GM19467 (cell line): ENCODE data around the gene SARNP.

ENCODE experiments used
- ATAC-seq: cut with Tn5 transposase; IDR thresholded peaks from one replicate; pipeline ENCODE4 v1.9.1; 2021; ENCODE audit warnings: mild to moderate bottlenecking, moderate library complexity; ENCODE audit not compliant: unreplicated experiment

The SARNP gene

DNA sequence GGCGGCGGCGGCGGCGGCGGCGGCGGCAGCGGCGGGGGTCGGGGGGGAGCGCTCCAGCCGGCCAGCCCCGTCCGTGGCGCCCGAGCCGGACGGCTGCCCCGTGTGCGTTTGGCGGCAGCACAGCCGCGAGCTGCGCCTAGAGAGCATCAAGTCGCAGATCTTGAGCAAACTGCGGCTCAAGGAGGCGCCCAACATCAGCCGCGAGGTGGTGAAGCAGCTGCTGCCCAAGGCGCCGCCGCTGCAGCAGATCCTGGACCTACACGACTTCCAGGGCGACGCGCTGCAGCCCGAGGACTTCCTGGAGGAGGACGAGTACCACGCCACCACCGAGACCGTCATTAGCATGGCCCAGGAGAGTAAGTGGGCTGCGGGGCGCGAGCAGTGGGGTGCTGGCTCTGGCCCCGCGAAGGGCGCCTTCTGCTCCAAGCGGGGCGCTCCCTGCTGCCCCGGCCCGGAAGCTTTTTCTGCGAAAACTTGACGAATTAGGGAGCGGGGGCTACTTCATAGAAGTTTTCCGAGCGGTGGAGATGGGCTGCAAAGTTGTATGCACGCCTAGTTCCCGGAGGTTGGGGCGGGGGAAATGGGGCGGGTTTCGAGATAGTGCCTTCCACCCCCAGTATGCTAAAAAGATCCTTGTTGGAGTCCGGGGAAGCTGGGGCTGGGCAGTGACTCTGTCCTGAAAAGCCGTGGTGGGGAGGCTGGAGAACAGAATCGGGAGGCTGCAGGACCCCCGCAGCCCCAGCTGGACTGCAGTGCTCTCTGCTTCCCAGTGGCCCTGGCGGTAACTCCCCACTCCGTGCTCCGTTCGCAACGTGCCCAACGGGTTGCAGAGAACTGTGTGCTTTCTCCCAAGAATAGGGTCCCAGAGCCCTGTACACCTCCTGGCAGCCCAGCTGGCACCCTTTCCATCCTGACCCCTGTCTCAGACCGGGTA, 73.9 kb downstream of the SARNP start:
- ATAC-seq: peak; percentile 45

DNA sequence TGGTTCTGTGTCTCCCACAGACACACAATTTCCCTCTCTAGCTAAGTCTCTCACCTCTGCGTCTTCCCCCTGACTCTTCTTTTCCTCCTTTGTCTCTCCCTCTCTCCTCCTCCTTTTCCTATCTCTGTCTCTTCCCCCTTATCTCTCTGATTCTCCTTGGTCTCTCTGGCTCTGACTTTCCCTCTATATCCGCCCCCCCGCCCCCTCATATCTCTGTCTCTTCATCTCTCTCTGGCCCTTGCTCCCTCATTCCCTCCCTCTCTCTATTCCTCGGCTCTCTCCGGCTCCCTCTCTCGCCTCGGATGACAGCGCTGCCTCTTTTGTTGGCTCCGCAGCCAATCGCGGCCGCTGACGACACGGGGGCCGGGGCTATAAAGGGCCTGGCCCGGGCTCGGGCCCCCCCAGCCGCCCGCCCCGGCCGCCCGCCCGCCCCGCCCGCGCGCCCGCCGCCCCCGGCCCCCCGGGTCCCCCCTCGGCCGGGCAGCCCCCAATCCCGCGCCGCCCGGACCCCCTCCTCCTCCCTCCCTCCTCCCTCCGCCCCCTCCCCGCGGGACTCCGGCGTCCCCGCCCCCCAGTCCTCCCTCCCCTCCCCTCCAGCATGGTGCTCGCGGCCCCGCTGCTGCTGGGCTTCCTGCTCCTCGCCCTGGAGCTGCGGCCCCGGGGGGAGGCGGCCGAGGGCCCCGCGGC, 74.7 kb downstream of the SARNP start, which contains the start of gene GDF11:
Gene GDF11, plus strand, starts transcription at position 404 of the 687 bp plus-strand sequence. Its CDS starts 195 bp downstream, at position 599.
- peak; percentile 19 for ATAC-seq

DNA sequence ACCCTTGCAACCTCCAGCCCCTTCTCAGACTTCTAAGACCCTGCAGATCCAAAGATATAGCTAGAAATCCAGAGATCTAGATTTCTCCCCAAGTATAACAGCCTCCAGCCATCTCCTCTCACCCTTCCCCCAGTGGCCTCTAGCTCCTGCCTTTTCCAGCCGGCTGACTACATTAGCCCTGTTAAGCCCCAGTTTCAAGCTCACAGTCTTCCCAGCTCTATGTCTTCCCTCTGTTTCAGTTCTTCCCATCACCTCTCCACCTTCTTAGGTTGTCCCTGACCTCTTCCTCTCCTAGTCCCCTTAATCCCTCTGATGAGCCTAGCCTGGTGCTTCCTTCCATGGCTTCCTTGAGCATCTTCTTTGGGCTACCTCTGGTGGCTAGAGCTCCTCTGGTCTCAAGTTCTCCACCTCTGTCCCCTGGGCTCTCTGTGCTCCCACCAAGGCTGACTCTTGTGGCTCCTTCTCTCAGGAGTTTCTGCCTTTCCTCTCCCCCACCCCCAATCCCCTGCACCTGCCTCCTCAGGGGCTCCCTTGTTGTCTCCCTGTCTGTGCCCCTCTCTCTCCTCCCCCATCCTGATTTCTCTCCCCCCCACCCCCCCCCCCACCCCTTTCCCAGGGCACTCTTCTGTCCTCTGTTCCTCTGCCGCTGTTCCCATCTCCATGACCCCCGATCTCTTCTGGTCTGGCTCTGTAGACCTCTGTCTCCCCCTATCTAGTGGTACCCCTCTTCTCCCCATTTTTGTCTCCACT, 75.4 kb downstream of the SARNP start:
- ATAC-seq: no peak

DNA sequence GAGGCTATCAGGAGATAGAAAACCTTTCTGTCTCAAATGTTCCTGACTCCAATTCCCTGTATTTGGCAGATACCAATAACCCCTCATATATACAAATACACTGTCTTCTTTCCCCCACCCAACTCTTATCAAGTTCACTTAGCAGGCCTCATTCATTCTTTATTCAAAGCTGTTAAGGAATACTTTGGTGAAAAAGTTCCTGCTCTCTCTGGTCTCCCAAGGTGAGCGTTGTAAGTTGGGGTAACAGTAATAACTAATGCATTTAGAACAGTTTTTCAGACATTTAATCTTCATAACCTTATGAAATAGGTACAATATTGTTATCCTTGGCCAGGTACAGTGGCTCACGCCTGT, 78.5 kb downstream of the SARNP start:
- ATAC-seq: no peak

DNA sequence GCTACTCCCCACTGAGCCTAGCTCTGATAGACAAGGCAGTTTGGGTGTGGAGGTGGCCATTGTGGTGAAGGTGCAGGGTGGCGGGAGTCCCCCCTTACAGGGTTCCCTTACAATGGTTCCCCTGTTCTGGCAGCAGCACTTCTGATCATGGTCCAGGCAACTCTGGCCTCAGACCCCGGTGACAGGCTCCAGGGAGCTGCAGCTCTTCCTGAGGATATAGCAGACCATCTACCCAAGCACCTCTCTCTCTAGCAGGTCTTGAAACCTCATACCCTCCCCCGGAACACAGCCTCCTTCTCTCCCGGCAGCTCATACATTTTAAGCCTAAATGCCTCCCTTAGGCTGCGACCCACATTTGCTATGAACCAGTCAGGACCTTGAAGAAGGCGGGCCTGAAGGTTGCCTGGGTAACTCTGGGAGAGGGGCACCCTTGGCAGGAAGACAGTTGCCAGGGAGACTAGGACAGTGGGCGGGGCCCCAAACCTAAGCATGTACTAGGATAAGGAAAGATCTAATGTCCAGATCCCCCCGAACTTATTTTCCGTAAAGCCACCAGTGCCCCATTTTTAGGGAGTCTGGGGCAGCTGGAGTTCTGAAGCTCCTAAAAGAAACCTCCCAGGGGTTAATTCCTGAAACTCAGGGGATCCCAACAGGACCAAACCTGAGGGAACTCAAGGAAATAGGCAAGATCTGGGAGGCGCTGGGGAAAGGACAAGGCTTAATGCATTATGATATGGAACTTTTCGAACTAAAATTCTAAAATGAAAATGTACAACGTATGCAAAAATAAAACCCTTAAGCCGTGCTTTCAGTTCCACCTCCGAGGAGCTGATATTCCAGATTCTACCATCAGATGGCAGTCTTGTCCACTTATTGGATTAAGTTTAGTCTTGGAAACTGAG, 79.2 kb downstream of the SARNP start:
- peak; percentile 73 for ATAC-seq

DNA sequence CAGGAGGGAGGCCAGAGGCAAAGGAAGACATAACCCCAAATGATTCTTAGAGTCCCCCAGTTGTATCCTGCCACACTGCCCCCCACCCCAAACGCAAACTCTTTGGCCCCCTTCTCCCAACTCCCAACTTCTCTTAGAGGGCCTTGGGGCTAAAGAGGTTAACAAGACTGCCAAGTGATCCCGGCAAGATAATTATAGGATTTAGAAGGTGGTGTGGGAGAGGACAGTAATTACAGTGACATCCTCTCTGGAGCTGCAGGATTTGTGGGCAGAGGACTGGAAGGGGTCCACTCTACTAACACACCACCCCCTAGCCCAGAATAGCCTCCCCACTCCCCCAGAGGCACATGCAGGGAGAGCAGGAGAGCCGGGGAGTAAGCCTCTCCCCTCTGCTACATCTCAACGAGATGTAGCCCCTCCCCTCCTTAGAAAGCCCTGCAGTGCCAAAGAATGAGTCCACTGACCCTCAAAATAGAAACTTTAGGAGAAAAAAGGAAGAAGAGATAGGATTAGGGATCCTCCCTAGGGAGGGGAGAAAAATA, 79.9 kb downstream of the SARNP start:
- ATAC-seq: no peak

DNA sequence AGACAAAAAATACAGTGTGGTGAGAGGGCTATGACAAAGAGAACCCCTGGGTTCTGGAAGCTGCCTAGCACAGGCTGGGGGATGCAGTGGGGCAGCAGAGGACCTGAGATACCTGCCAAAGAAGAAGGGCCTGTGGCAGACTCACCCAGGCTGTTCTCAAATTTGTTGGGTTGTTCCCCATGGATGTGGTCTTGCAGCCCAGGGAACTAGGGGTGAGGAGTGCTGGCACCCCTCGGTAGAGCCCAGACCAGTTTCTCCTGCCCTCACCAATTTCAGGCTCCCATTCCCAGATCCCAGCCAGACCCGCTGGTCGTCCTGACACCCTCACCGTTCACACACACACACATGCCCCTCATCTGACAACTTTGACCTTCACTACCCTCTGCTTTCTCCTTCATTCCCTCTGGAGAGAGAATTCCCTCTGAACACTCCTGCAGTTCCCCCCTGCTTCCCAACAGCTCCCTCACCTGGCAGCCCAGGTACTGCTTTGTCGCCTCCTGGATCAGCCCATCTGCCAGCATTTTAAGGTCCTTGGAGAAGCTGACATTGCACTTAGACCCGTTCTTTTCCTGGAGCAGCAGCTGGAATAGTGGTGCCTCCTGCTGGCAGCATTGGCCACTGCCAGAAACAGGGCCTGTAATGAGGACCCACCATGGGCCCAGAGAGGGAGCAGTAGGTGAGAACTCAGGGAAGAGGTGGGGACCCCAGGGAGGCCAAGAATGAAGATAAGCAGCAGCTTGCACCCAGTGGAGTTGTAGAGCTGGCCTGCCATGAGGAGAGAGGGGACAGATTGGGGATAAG, 80.5 kb downstream of the SARNP start:
- ATAC-seq: no peak

DNA sequence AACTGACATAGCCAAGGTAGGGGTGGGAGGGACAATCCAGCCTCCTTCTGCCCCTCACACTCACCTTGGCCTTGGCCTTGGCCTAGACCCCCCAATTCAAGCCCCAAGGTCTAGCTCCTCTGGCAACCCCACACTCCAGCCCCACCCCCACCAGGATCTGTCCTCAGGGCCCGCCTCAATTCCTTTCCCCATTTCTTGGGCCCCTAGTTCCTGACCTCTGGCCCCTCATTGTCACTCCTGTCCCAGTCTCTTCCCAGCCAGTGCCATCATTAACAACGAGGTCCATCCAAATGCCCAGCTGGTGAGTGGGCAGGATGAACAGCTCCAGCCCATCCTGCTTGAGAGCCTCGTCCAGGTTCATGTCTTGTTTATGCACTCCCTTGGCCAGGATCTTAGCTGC, 81.4 kb downstream of the SARNP start:
- ATAC-seq: no peak

DNA sequence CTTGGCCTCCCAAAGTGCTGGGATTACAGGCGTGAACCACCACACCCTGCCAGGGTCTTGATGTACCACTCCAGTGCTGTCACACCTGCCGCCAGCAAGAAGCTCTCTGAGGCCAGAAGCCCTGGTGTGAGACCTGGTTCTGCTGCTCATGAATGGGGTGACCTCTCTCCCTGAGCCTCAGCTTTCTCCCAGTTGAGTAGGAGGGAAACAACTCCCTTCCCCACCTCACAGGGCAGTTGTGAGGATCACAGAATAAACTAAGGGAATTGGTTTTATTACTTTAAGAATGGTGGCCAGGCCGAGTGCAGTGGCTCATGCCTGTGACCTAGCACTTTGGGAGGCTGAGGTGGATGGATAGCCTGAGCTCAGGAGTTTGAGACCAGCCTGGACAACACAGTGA, 82.9 kb downstream of the SARNP start:
- no peak for ATAC-seq

DNA sequence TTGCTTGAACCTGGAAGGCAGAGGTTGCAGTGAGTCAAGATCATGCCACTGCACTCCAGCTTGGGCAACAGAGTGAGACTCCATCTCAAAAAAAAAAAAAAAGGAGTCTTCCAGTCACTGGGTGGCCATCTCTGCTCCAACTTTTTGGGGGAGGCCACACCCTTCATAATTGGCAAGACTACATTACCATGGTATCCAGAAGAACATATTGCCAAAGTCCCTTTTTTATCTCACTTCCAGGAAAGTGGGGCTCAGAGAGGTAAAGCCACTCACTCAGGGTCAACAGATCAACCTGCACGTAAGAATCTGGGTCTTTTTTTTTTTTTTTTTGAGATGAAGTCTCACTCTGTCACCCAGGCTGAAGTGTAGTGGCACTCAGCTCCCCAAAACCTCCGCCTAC, 83.7 kb downstream of the SARNP start:
- no peak for ATAC-seq

DNA sequence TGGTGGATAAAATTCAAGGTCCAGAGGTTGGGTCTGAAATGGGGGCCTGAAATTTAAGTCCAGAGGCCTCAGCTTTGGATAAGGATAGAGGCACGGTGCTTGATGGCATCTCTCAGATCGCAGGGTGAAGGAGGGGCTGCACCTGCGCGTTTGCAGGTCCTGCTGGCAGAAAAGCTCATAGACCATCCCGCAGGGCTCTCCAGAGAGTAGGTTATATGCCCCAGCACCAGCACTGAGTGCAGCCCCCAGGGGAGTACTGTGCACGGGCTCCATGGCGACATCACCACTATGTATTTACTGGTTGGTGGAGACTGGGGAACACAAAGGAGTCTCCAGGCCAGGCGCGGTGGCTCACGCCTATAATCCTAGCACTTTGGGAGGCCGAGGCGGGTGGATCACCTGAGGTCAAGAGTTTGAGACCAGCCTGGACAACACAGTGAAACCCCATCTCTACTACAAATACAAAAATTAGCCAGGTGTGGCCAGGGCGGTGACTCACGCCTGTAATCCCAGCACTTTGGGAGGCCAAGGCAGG, 84.4 kb downstream of the SARNP start:
- no peak for ATAC-seq

DNA sequence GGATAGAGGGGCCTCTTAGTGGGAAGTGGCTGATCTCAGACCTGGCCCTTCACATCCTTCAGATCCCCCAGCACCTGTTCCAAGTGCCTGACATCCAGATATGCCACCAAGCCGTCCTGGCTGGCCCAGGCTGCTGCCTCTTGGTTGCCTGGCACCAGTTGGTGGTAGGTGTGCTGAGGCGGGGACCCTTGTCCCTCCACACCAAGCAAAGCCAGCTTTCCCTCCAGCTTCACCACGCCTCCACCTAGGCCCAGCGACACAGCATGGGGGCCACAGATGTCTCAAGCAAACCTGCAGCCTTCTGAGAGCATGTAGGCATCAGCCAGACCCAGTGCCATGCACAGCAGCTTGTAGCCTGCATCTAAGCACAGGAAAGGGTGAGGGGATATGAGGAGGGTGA, 85.2 kb downstream of the SARNP start:
- no peak for ATAC-seq

DNA sequence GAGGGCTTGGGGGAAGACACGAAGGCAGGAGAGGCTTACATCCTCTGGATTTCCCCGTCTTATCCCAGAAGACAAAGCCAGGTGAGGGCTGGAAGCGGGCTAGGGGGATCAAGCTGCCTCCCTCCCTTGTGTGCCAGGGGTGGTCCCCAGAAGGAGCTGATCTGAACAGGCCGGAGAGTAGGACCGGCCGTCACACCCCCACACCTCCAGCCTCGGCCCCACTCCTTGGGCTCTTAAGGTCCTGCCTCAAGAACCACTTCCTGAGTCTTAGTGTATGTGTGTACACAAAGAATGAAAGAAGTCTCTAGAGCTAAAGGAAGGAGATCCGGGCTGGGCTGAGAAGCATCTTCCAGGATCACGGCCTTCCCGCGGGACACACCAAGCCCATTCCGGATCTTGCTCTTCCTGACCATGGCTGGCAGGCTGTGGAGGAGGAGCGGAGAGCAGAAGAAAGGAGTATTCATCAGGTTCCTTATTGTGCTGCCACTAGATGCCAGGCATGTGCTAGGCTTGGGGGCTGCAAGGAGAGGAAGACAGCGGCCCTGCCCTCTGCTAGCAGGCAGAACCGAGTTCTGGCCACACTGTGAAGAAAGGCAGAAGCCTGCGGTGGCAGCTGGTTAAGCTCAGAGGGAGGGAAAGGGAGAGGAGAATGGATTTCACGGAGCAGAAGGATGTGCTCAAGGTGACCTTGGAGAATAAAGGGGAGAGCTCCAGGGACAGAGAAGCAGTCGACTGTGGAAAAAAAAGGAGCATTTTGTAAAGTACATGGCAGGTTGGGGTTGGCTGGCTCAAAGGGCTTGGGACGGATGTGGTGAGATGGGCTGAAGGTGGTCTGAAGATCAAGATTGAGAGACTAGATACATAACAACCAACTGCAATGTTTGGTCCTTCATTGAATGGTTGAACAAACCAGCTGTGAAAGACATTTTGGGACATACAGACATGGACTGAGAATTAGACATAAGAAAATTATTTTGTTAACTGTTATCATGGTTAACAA, 87.4 kb downstream of the SARNP start:
- ATAC-seq: peak; percentile 40

DNA sequence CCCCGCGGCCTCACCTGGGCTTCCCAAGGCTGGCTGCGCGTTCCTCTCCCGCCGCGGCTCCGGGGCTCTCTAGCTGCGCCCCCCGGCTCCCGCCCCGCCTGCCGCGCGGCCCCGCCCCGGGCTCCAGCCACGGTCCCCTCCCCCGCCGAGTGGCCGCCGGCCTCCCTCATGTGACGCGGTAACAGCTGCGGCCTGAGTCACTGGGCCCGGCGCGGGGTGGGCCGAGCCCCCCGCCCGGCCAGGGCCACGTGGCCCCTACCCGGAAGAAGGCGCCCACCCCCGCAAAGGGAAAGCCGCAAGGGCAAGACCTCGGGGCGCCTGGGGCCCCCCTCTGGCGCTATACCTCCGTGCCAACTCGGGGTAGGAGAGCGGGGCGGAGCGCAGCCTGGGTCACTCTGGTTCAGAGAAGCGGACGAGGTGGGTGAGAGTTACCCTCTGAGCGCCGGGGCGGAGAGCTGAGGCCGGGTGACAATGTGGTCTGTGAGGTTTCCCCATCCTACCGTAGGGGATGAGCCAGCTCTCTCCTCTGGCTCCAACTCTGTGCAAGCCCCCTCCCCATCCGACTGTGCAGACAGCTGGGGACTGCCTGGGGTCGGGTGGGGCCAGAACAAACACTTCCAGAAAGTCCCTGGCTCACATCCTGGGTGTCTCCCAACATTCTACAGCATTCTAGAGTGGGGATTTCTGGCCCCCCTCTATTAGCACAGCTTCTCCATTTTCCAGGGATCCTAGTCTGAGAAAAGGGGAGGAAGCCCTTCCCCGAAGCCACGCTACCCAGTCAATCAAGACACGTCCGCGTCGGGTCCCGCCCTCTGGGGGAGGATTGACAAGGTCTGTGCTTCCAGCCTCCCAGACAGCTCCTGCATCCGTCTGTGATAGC, 88.3 kb downstream of the SARNP start, which contains the start of gene CD63:
Gene CD63, minus strand, starts transcription at position 71 of the 880 bp plus-strand sequence. CDS start 668 bp downstream, outside the sequence.
- peak; percentile 59 for ATAC-seq

DNA sequence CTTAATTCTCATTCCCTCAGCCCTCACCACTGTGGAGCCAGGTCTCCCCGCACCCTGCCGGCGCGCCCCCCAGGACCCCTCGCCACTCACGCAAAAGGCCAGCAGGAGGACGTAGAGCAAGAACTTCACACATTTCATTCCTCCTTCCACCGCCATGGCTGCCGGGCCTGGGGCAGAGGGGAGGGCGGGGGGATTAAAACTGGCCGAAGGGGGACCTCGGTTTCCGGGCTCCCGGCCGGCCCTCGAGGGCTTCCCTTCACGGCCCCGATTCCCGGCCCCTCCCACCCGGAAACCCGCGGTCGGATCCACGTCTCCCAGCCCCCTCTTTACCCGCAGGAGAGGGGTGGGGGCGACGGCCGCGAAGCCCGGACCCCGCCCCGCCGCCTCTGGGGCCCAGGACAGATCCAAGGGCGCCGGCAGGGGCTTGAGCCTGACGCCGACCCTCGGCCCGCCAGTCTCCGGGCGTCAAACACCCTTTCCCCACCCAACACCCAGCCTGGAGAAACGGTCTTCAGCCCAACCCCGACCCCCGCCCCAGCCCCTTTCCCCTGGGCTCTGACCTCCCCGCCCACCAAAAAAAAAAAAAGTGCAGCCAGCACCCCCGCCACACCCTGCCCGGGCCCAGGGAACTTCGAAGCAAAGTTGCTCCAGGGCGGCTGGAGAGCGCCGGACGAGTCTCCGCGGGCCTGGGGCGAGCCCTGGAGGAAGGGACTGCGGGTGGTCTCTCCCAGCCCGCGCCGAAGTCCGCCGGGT, 89.2 kb downstream of the SARNP start:
- ATAC-seq: no peak

DNA sequence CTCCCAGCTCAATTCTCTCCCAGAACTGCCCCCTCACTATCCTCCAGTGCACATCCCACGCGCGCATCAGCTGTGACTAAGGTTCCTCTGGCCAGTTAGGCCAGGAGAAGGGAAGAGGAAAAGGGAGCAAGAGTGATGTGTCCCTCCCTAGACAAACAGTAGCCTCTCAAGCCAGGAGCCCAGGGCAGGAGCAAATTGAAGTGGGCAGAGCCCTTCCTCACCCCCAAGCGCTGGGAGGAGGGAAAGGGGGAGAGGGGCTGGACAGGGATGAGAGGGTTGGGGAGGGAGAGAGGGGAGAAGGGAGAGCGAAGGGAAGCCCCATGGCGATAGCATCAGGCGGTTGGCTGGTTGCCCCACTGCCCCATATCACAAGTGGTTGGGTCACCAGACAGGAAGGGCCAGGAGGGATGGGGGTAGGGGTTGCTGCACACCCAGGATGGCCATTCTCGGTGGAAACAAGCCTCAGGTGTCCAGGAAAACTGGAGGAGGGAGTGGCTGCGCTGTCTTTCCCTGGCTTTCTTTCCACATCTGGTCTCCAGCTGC, 89.8 kb downstream of the SARNP start:
- no peak for ATAC-seq
